Activated T-cell treated with anti-CD3 and anti-CD28 coated beads for 1 hour (primary cell): Measurements from ENCODE around the gene SURF2.
"Not testable (repeated sequence)": the region's sequence is repeated elsewhere in the genome, so short reads cannot be mapped to it uniquely, and the experiment has no call there.

Experiments used
- DNase-seq: peaks from one replicate; pipeline ENCODE4 v3.0.0-alpha.2; 2020; ENCODE audit warnings: low read depth

The SURF2 gene

DNA sequence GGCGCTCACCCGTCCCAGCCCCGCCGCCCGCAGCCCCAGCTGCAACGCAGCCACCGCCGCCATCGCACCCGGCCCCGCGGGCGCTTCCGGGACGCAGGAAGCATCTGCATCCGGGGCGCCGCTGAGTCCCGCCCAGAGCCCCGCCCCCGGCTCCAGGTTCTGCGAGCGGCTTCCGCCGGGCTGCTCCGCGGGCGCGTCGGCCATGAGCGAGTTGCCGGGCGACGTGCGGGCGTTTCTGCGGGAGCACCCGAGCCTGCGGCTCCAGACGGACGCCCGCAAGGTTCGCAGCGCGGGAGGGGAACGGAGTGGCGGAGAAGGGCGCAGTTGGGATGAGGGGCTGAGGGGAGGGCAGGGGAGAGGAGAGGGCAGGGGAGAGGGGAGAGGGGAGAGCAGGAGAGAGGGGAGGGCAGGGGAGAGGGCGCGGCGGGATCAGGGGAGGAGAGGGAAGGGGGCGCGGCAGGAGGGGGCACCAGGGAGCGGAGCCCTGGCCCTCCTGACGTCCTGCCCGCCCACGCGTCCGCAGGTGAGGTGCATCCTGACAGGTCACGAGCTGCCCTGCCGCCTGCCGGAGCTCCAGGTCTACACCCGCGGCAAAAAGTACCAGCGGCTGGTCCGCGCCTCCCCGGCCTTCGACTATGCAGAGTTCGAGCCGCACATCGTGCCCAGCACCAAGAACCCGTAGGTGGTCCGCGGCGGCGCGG, at the start of gene SURF2, which contains the start of gene SURF1:
SURF2 (plus strand) TSS at position 160 of the 701 bp plus-strand sequence; CDS start at position 203, 43 bp downstream.
SURF1 (minus strand) TSS at position 97 of the 701 bp plus-strand sequence; CDS start at position 63, 34 bp downstream.
- DNase-seq: peak; percentile 89

DNA sequence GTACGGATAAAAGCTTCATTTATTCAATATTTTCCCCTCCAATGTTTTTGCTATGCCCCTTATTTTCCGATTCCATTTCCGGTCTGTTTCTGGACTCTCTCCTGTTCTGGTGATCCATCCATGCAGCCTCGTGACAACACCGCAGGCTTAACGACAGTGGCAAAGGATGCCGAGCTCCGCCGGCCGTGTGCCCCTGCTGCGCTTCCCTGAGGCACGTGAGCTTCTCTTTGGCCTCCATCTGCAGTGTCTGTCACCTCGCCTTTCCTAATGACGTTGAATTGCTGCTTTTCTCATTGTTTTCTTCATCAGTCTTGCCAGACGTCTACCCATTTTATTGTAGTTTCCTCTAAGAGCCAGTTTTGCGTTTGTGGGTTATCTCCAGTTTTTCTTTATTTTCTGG, 49.0 kb upstream of the SURF2 start:
- DNase-seq: no peak

DNA sequence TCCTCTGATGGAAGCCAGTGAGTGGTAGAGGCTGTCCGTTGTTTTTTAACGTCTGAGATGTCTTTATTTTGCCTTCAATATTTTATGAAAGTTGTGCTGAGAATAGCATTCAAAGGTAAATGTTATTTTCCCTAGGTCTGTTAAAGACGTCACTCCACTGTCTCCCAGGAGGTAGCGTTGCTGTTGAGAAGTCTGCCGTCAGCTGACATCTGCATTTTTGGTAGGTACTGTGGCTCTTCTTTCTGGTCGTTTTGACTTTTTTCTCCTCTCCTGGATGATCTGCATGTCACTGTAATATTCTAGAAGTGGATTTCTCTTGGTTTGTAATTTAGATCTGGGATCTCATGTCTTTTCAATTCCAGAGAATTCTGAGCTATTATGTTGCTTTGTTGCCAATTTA, 46.7 kb upstream of the SURF2 start:
- no peak for DNase-seq

DNA sequence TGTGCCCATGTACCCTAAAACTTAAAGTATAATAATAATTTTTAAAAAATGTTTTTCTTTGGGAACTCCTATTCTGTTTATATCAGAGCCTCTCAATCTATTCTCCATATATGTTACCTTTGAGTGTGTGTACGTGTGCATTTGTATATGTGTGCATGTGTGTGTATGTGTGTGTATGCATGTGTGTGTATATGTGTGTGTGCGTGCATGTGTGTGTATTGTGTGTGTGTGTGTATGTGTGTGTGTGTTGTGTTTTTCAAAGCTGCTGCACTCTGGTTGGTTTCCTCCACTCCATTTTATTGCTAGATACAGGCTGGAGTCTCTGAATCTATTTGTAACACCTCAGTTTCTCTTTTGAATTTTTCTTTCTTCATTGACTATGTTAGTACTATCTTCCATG, 40.4 kb upstream of the SURF2 start:
- DNase-seq: no peak

DNA sequence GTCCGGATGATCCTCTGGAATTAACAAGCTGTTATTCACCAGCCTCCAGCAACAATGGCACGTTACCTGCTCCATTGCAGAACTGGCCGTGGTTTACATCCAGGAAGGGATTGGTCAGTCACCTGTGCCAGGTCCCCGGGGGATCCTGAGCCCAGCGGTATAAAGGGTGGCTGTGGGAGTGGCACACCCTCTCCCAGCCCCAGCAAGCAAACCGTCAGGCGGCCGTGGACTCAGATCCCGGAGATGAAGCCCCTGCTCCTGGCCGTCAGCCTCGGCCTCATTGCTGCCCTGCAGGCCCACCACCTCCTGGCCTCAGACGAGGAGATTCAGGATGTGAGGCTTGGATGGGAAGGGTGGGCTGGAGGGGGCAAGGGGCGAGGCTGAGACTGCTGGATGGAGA, 38.8 kb upstream of the SURF2 start:
- DNase-seq: not testable (repeated sequence)

DNA sequence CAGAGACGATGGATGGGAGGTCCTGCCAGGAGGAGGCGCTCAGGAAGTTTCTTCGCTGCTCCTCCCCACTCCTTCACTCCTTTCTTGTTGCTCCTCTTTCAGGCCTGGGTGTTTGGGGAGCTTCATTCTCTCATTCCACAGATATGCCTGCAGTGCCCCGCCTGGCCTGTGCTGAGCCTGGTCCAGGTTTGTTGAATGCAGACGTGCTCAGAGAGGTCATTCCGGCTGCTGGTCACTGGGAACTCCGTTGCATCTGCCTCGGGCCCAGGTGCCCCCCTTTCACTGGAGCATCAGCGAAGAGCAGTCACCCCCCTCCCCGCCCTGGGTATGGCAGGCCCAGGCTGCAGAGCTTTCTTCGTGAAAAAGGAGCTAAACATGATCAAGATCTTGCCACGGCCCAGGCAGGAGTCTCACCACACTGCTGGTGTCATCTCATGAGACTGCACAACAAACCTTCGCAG, 35.9 kb upstream of the SURF2 start:
- no peak for DNase-seq

DNA sequence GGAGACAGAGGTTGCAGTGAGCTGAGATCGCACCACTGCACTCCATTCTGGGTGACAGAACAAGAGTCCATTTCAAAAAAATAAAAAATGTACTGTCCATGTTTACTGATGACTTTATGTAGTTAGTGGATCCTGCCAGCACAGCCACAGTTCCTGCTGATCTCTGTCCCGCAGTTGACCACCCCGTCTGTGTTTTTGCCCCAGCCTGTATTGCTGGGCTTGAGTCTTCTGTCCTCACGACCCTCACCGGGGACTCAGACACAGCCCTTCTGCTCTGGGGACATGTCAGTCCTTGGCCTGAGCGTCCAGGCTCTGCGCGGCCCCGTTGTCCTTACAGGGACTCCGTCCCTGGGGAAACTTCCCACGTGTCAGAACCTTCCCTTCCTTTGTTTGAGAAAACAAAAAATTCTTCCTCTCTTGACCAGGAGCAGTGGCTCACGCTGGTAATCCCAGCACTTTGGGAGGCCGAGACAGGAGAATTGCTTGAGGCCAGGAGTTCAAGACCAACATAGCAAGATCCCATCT, 34.9 kb upstream of the SURF2 start:
- DNase-seq: no peak

DNA sequence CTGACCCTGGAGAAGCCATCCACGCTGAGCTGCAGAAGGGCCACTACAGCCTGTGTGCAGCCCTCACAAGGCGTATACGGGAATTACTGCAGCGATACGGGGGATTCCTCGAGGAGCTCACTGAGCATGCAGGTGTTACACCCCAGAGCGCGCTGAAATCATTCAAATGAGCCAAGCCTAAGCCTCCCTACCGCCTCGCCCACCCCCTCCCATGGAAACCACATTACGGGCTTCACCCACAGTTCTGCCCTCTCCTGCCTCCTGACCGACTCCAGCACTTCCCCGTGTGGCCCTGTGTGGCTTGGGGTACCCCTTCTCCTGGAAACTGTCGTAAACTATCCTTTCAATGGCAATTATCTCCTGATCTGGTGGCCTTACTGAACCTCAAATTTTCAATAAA, 33.6 kb upstream of the SURF2 start:
- DNase-seq: no peak

DNA sequence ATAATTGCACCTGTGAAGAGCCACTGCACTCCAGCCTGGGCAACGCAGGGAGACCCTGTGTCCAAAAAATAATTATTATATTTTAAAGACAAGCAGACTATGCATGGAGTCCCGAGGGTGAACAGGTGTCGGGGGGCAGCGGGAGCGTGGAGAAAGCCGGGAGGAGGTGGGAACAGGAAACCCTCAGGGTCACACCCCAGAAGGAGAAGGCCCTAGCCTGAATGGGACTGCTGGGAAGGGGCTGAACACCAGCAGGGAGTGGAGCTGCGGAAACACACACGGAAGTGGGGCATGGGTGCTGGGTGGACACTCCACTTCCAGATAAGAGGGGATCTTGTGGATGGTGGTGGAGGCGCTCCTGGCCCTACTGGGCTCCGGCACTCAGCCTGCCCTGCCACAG, 33.1 kb upstream of the SURF2 start:
- DNase-seq: no peak

DNA sequence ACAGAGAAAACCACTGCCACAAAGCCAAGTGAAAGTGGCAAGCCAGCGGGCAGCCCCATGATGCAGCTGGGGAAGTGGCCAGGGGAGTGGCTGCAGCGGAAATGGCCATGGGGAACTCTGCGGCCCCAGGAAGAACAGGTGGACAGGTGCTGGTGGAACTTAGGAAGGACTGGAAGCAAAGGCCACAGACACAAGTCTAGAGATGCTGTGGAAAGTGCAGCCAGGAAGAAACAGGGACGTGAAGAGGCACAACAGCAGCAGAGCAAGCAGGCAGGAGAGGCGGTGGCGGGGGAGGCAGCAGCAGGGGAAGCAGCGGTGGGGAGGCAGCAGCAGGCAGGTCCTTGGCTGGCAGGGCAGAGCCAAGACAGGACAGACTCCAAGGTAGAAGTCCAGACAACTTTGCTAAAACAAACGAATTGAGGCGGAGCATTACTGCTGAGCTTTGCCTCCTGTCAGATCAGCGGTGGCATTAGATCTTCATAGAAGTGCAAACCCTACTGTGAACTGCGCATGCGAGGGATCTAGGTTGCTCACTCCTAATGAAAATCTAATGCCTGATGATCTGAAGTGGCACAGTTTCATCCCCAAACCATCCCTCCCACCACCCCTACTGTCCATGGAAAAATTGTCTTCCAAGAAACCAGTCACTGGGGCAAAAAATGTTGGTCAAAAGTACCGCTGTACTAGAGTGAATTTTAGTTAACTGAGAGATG, 32.2 kb upstream of the SURF2 start:
- no peak for DNase-seq

DNA sequence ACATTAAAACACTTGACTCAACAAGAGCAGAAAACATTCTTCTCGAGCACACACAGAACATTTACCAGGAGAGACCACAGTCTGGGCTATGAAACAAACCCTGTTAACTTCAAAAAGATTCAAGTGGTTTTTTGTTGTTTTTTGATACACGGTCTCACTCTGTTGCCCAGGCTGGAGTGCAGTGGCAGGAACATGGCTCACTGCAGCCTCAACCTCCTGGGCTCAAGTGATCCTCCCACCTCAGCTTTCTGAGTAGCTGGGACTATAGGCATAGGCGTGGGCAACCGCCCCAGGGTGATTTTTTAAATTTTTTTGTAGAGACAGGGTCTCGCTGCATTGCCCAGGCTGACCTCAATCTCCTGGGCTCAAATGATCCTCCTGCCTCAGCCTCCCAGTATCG, 29.3 kb upstream of the SURF2 start:
- not testable (repeated sequence) for DNase-seq

DNA sequence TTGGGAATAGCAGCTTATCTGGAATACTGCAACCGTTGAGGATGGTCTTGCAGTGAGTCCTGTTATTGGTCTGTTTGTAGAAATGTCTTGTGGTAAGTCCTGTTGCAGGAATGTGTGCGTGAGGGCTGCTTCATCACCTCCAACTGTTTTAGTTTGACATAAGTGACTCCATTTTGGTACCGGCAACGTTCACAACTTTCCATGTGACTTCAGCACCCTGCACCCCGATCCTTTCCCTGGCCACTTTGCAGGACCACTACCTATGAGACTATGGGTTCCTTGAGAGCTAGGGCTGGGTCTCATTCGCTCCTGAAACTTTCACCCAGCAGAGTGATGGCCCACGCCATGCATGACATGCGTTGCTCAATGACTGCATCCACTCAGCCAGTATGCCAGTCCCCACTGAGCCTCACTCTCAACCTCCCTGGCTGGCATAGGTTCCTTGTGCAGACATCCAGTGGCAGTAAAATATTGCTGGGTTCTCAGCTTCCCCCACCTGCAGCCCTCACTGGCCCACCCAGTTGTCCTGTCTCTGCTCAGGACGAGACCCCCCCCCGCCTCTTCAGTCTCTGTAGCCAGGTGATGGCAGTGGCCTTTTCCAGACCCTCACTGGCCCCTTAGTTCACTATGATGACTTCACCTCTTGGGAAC, 28.4 kb upstream of the SURF2 start:
- DNase-seq: no peak

DNA sequence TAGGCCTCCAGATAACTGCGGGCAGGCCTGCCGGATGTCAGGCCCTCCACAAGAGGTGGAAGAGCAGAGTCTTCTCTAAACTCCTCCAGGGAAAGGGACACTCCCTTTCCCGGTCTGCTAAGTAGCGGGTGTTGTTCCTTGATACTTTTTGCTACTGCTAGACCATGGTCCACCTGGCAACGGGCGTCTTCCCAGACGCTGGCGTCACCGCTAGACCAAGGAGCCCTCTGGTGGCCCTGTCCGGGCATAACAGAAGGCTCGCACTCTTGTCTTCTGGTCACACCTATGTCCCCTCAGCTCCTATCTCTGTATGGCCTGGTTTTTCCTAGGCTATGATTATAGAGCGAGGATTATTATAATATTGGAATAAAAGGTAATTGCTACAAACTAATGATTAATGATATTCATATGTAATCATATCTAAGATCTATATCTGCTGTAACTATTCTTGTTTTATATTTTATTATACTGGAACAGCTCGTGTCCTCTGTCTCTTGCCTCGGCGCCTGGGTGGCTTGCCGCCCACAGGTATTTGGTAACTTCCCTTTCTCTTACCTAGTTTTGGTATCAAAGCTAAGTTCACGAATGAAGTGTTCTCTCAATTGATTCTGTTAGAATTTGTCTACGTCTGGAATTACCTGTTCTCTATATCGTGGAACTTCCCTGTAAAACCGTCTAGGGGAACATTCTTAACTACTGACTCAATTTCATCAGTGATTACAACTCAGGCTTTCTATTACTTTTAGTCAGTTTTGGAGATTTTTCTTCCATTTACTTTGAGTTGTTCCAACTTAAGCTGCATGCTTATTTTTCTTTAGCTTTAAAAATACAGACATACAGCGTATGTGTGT, 26.8 kb upstream of the SURF2 start:
- DNase-seq: not testable (repeated sequence)

DNA sequence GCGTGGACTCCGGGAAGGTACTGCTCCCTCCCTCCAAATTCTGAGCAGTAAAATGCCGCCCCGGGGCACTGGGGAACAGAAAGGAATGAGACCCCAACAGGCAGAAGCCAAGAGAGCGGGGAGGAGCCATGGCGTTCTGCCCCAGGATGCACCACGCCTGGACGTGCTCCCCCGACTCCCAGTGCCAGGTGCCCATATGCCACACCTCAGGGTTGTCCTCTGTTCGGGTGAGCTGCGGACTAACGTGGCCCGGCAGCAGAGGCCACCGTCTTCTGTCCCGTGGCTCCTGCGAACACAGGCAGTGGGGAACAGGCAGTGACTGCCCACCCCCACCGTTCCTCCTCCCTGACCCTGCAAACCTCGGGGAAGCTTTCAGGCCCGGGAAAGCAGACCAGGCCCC, 25.1 kb upstream of the SURF2 start:
- no peak for DNase-seq

DNA sequence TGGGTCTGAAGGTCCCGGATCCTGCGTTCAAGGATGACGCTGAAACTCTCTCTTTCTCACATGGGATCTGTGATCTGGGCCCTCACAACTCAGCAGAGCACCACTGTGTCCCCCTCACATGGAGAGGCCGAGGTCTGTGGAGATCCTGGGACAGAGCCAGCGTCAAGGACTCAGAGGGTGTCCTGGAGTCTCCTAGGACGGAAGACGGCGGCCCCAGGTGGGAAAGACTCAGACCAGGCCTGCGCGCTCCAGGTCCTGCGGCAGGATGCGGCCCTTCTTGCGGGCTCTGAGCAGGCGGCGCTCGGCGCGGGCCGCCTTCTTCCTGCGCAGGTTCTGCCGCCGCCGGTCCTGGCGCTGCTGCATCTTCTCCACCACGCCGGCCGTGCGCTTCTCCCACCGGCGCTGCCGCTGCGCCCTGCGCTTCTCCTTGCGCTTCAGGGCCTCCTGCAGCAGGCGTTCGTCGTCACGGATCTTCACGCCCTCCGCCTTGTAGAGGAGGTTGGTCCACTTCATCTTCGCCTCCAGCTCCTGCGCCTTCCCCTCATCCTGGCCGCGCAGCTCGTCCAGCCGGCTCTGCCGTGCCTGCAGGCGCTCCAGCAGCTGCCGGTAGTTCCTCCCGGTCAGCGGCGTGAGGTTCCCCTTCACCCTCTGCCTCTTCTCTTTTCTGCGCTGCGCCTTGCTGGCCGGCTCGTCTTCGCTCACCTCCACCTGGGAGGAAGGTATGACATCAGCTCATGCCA, 24.5 kb upstream of the SURF2 start:
- no peak for DNase-seq

DNA sequence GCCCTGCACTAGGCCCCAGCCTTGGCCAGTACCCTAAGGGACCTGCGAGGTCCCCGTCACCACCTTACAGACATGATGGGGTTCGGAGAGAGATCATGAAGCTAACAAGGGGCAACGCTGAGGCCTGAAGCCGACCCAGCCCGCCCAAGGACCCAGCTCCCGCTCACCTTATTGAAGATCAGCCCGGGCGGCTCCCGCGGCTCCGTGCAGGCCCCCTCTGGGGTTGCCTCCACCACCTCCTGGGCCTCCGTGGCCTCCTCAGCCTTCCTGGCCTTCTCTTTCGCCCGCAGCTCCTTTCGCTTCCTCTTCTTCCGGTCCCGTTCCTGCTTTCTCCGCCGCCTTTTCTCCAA, 24.0 kb upstream of the SURF2 start:
- DNase-seq: no peak

DNA sequence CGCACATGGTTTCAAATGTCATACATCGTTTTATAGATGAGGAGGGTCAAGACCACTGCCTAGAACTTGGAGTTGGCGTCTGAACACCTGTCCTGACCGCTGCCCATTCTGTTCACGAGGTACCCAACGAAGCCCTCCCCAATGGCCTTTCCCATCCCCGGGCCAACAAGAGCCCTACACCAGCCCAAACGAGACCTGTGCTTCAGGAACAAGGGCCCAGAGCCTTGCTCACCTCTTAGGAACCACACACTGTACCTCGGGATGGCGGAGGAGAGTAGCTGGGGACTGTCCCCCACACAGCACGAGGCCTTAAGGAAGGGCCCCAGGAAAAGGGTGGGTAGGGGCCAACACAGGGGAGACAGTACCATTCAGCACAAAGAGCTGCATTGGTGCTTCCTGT, 23.3 kb upstream of the SURF2 start:
- DNase-seq: no peak

DNA sequence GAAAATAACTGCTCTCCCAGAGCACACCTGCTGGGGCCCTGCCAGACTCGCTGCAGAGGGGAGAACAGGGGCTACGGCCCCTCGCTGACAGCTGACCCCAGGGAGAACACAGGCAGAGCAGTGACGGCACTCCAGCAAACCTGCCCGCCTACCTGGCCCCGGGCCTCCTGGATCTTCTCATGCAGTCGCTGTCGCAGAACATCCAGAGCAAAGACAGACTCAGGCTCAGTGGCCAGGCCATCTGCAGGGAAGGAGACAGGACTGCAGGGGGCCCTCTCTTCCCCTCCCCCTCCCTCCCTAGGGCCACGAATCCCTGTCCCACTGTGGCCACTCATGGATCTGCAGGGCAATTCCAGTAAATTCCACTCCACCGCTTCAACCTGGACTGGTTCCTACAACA, 22.8 kb upstream of the SURF2 start:
- DNase-seq: no peak

DNA sequence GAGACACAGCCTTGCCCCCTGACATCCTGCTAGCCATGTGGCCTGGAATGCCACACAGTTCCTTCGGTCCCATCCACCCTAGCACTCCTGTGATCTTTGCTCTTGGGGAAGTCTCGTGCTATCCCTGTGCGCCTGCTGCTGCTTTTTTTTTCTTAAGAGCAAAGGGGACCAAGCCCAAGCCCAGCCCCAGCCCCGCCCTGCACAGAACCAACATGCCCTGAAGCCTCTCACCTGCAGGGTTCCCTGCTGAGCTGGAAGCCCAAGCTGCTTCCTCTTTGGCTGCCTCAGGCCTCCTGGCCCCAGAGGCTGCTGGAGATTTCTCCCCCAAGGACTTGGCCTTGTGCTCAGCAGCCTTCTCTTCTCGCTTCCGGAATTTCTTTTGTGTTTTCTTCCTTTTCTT, 22.2 kb upstream of the SURF2 start:
- DNase-seq: no peak

DNA sequence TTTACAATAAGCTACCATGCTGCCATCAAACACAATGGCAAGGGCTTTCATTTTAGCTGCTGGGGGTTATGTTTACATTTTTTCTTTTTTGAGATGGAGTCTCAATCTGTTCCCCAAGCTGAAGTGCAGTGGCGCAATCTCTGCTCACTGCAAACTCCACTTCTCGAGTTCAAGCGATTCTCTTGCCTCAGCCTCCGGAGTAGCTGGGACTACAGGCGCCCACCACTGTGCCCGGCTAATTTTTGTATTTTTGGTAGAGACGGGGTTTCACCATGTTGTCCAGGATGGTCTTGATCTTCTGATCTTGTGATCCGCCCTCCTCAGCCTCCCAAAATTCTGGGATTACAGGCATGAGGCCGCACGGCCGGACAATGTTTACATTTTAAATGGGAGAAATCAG, 21.5 kb upstream of the SURF2 start:
- DNase-seq: not testable (repeated sequence)
